ENCODE data around the gene FKBP2.

The FKBP2 gene

GRCh38 chr11:64229090-64229743 is 11.7 kb upstream of the FKBP2 start:
- H3K27ac ChIP-seq (replicated peaks) = no peak overlapping the region
- no peak overlapping the region for H3K4me3 ChIP-seq (replicated peaks; ENCODE audit: insufficient read depth, low read length)
- TF ChIP-seq SPI1 (IDR thresholded peaks at IDR 0.05; ENCODE audit: borderline replicate concordance, low read depth) = no peak
- no peak for TF ChIP-seq POLR2AphosphoS5 (IDR thresholded peaks at IDR 0.05; ENCODE audit: low read depth)
- TF ChIP-seq GABPA (IDR thresholded peaks at IDR 0.05; ENCODE audit: low read depth) = no peak
- no peak for TF ChIP-seq REST (IDR thresholded peaks at IDR 0.05; ENCODE audit: insufficient replicate concordance, low read depth)
- TF ChIP-seq CTCF (IDR thresholded peaks at IDR 0.05; ENCODE audit: insufficient read depth, low read length) = no peak
- no peak for DNase-seq (ENCODE audit: low read depth in 1 of 2, low spot score in 1 of 2)
- no peaks in the 10 kb centered on the region for H3K27me3 ChIP-seq (ENCODE audit: insufficient read depth, poor library complexity, severe bottlenecking)

- Histone ChIP-seq H3K27ac (replicated peaks) (peak overlapping the region; percentile 79), H3K4me3 (replicated peaks; ENCODE audit: insufficient read depth, low read length) (peak overlapping the region; percentile 73), H3K27me3 (ENCODE audit: insufficient read depth, poor library complexity, severe bottlenecking) (no peaks in the 10 kb centered on the region)
- TF ChIP-seq GABPA (IDR thresholded peaks at IDR 0.05; ENCODE audit: low read depth) (no peak), CTCF (IDR thresholded peaks at IDR 0.05; ENCODE audit: insufficient read depth, low read length) (no peak), REST (IDR thresholded peaks at IDR 0.05; ENCODE audit: insufficient replicate concordance, low read depth) (no peak), SPI1 (IDR thresholded peaks at IDR 0.05; ENCODE audit: borderline replicate concordance, low read depth) (no peak), POLR2AphosphoS5 (IDR thresholded peaks at IDR 0.05; ENCODE audit: low read depth) (no peak)
- DNase-seq (ENCODE audit: low read depth in 1 of 2, low spot score in 1 of 2) = no peak
Observed at GRCh38 chr11:64229744-64230170, 11.1 kb upstream of the FKBP2 start.

- peak within 1 kb of the TSS; percentile 79 for H3K27ac ChIP-seq (replicated peaks)
- no peaks in the 10 kb centered on the region for H3K27me3 ChIP-seq (ENCODE audit: insufficient read depth, poor library complexity, severe bottlenecking)
- peak; percentile 84 to 93 for DNase-seq (ENCODE audit: low read depth in 1 of 2, low spot score in 1 of 2)
- TF ChIP-seq POLR2AphosphoS5 (IDR thresholded peaks at IDR 0.05; ENCODE audit: low read depth) (peak; percentile 50; the same call in 1 of the 2 replicates), CTCF (IDR thresholded peaks at IDR 0.05; ENCODE audit: insufficient read depth, low read length) (no peak)
- peak within 1 kb of the TSS; percentile 73 for H3K4me3 ChIP-seq (replicated peaks; ENCODE audit: insufficient read depth, low read length)
Observed at GRCh38 chr11:64230171-64230984, 10.5 kb upstream of the FKBP2 start, which contains the start of gene DNAJC4. TSS of gene DNAJC4 (plus strand) at chr11:64230548. CDS start at chr11:64230855, 307 bp downstream.
